Measurements from ENCODE around the gene AKT2. TPM values are rescaled to one million over a fixed set of nuclear protein-coding genes. Genes with fewer than 3 reads are reported as not detected.

Gene AKT2
- total and polyA plus RNA-seq, 9 donors = 78.4 to 160 (median 112) TPM

- DNase-seq = peak in 1 of 5 donors; percentile 33
- Histone ChIP-seq H3K4me1 (ENCODE audit: insufficient read depth) (no peaks in the 10 kb centered on the region), H3K4me3 (no peak overlapping the region), H3K27me3 (no peaks in the 10 kb centered on the region), H3K9me3 (no peaks in the 10 kb centered on the region), H3K36me3 (no peaks in the 10 kb centered on the region), H3K27ac (no peak overlapping the region)
- WGBS, 3 donors = 61 to 75% (median 61%) methylated on average over 5 of the region's 5 CpGs
- intact Hi-C loops (cut with DNase I) = loop anchor here in 1 of 4 donors (10.0 kb wide), 1 partner anchor 139 kb away; no protein-coding TSS in a partner anchor
- TF ChIP-seq POLR2A (IDR thresholded peaks at IDR 0.05) (no peak), EP300 (IDR thresholded peaks at IDR 0.05) (no peak), CTCF (IDR thresholded peaks at IDR 0.05) (no peak)
Observed at GRCh38 chr19:40315812-40316470, 30.8 kb upstream of the AKT2 start.

GRCh38 chr19:40314656-40315055 is 29.5 kb upstream of the AKT2 start:
- H3K27me3 ChIP-seq = no peaks in the 10 kb centered on the region
- no peak overlapping the region for H3K4me3 ChIP-seq
- no peaks in the 10 kb centered on the region for H3K36me3 ChIP-seq
- intact Hi-C loops (cut with DNase I) = loop anchor here in 1 of 4 donors (10.0 kb wide), 1 partner anchor 140 kb away; no protein-coding TSS in a partner anchor
- H3K9me3 ChIP-seq = no peaks in the 10 kb centered on the region
- no peaks in the 10 kb centered on the region for H3K4me1 ChIP-seq (ENCODE audit: insufficient read depth)
- no peak overlapping the region for H3K27ac ChIP-seq
- WGBS, 3 donors = 80 to 86% (median 83%) methylated on average over 2 of the region's 2 CpGs
- DNase-seq = no peak
- TF ChIP-seq POLR2A (IDR thresholded peaks at IDR 0.05) (no peak), CTCF (IDR thresholded peaks at IDR 0.05) (no peak), EP300 (IDR thresholded peaks at IDR 0.05) (no peak)

GRCh38 chr19:40313229-40313983 is 28.3 kb upstream of the AKT2 start:
- WGBS, 3 donors = 86 to 89% (median 87%) methylated on average over 9 of the region's 9 CpGs
- no peaks in the 10 kb centered on the region for H3K9me3 ChIP-seq
- no peak overlapping the region for H3K27ac ChIP-seq
- no peak for TF ChIP-seq CTCF (IDR thresholded peaks at IDR 0.05)
- no peak for TF ChIP-seq POLR2A (IDR thresholded peaks at IDR 0.05)
- TF ChIP-seq EP300 (IDR thresholded peaks at IDR 0.05) = no peak
- intact Hi-C loops (cut with DNase I) = loop anchor here in 1 of 4 donors (10.0 kb wide), 1 partner anchor 141 kb away; no protein-coding TSS in a partner anchor
- H3K36me3 ChIP-seq = no peaks in the 10 kb centered on the region
- no peaks in the 10 kb centered on the region for H3K4me1 ChIP-seq (ENCODE audit: insufficient read depth)
- no peak overlapping the region for H3K4me3 ChIP-seq
- H3K27me3 ChIP-seq = no peaks in the 10 kb centered on the region
- DNase-seq = no peak

- Histone ChIP-seq H3K9me3 (no peaks in the 10 kb centered on the region), H3K27me3 (no peaks in the 10 kb centered on the region), H3K4me3 (no peak overlapping the region), H3K27ac (no peak overlapping the region), H3K36me3 (no peaks in the 10 kb centered on the region), H3K4me1 (ENCODE audit: insufficient read depth) (no peaks in the 10 kb centered on the region)
- WGBS, 3 donors = 69 to 88% (median 82%) methylated on average over 2 of the region's 2 CpGs
- intact Hi-C loops (cut with DNase I) = loop anchor here in 1 of 4 donors (10.0 kb wide), 1 partner anchor 142 kb away; no protein-coding TSS in a partner anchor
- DNase-seq = peak in 1 of 5 donors; percentile 20
- TF ChIP-seq CTCF (IDR thresholded peaks at IDR 0.05) (no peak), POLR2A (IDR thresholded peaks at IDR 0.05) (no peak), EP300 (IDR thresholded peaks at IDR 0.05) (no peak)
Observed at GRCh38 chr19:40312533-40312932, 27.4 kb upstream of the AKT2 start.

Data from ovary (tissue), 9 donors.